Right lobe of liver (tissue), 4 donors: ENCODE data around the gene PTPRM.

Source experiments
- CTCF ChIP-seq, 4 donors: fragments of 200-600 bp in 3 of 4; fragments of 450-650 bp in 1 of 4; IDR thresholded peaks; one replicate each; pipeline versions ENCODE4 v1.5.1 to v1.8.0; 2016 to 2022; ENCODE audit warnings: antibody characterized with exemption in 4 of 4, mild to moderate bottlenecking in 2 of 4
- POLR2A ChIP-seq: fragments of 450-650 bp; IDR thresholded peaks from one replicate; pipeline ENCODE4 v1.6.1; 2017; ENCODE audit warnings: antibody characterized with exemption, mild to moderate bottlenecking
- donor health status: DM: no; HTN: no; CAD: no.
- donor health status: DM: no; HTN: no; CAD: no.
- donor health status: DM: no; HTN: yes; CAD: no.

GRCh38 chr18:7662866-7663265, 95.8 kb downstream of the PTPRM start:
- no peak for TF ChIP-seq CTCF (IDR thresholded peaks at IDR 0.05)
- TF ChIP-seq POLR2A = no peak
